Measurements from ENCODE around the gene DIAPH3. TPM values are rescaled to one million over a fixed set of nuclear protein-coding genes. Genes with fewer than 3 reads are reported as not detected.

Gene DIAPH3
- total RNA-seq, 4 donors from 2014 or later: 0.20 to 0.30 TPM; not detected in 2

- H3K9me3 ChIP-seq: no peaks in the 10 kb centered on the region
- no peak overlapping the region for H3K4me3 ChIP-seq
- no peaks in the 10 kb centered on the region for H3K36me3 ChIP-seq
- DNase-seq (ENCODE audit: low spot score in 2 of 2): no peak
- H3K27ac ChIP-seq: no peak overlapping the region
- 51 to 52% methylated on average over 6 of the region's 6 CpGs for WGBS, 2 donors
- H3K27me3 ChIP-seq: no peaks in the 10 kb centered on the region
- TF ChIP-seq POLR2A (IDR thresholded peaks at IDR 0.05) (no peak), CTCF (IDR thresholded peaks at IDR 0.05) (no peak), EP300 (IDR thresholded peaks at IDR 0.05) (no peak)
- H3K4me1 ChIP-seq: no peaks in the 10 kb centered on the region
Observed at GRCh38 chr13:59774491-59774971, 389.2 kb downstream of the DIAPH3 start.

- Histone ChIP-seq H3K9me3 (no peaks in the 10 kb centered on the region), H3K36me3 (no peaks in the 10 kb centered on the region), H3K4me1 (no peaks in the 10 kb centered on the region), H3K27ac (no peak overlapping the region), H3K4me3 (no peak overlapping the region), H3K27me3 (no peaks in the 10 kb centered on the region)
- no peak for DNase-seq (ENCODE audit: low spot score in 2 of 2)
- TF ChIP-seq CTCF (IDR thresholded peaks at IDR 0.05): peak in 2 of 5 experiments; percentile 23
- no peak for TF ChIP-seq EP300 (IDR thresholded peaks at IDR 0.05)
Observed at GRCh38 chr13:59771272-59771671, 392.5 kb downstream of the DIAPH3 start.

- TF ChIP-seq CTCF (IDR thresholded peaks at IDR 0.05) (no peak), EP300 (IDR thresholded peaks at IDR 0.05) (no peak), POLR2A (IDR thresholded peaks at IDR 0.05) (no peak)
- Histone ChIP-seq H3K9me3 (no peaks in the 10 kb centered on the region), H3K27me3 (no peaks in the 10 kb centered on the region), H3K4me1 (no peaks in the 10 kb centered on the region), H3K4me3 (no peak overlapping the region), H3K27ac (no peak overlapping the region), H3K36me3 (no peaks in the 10 kb centered on the region)
- no peak for DNase-seq (ENCODE audit: low spot score in 2 of 2)
Observed at GRCh38 chr13:59770451-59770850, 393.3 kb downstream of the DIAPH3 start.

- DNase-seq (ENCODE audit: low spot score in 2 of 2): no peak
- Histone ChIP-seq H3K9me3 (no peaks in the 10 kb centered on the region), H3K4me3 (no peak overlapping the region), H3K27ac (no peak overlapping the region), H3K36me3 (no peaks in the 10 kb centered on the region), H3K4me1 (no peaks in the 10 kb centered on the region), H3K27me3 (no peaks in the 10 kb centered on the region)
- TF ChIP-seq CTCF (IDR thresholded peaks at IDR 0.05) (no peak), EP300 (IDR thresholded peaks at IDR 0.05) (no peak), POLR2A (IDR thresholded peaks at IDR 0.05) (no peak)
- 79 to 93% methylated on average over 1 of the region's 1 CpG for WGBS, 2 donors
Observed at GRCh38 chr13:59766236-59766635, 397.5 kb downstream of the DIAPH3 start.

- H3K9me3 ChIP-seq: no peaks in the 10 kb centered on the region
- H3K27me3 ChIP-seq: no peaks in the 10 kb centered on the region
- H3K4me3 ChIP-seq: no peak overlapping the region
- H3K4me1 ChIP-seq: no peaks in the 10 kb centered on the region
- TF ChIP-seq POLR2A (IDR thresholded peaks at IDR 0.05): no peak
- no peak for TF ChIP-seq CTCF (IDR thresholded peaks at IDR 0.05)
- no peak for TF ChIP-seq EP300 (IDR thresholded peaks at IDR 0.05)
- H3K36me3 ChIP-seq: no peaks in the 10 kb centered on the region
- no peak for DNase-seq (ENCODE audit: low spot score in 2 of 2)
- no peak overlapping the region for H3K27ac ChIP-seq
Observed at GRCh38 chr13:59755632-59756290, 408.0 kb downstream of the DIAPH3 start.
